Measurements from ENCODE around the gene CYFIP1. TPM values are rescaled to one million over a fixed set of nuclear protein-coding genes. Genes with fewer than 3 reads are reported as not detected.

Gene CYFIP1
- total RNA-seq, 2 donors from 2014 or later: 10.8 to 19.8 TPM

GRCh38 chr15:22861161-22861560, 119.0 kb downstream of the CYFIP1 start:
- peaks cover 5 to 10% of the 10 kb centered on the region in 2 donors for H3K4me1 Mint-ChIP-seq (ENCODE audit: low read depth in 2 of 2)
- H3K27me3 Mint-ChIP-seq: no peaks in the 10 kb centered on the region
- no peak for DNase-seq (ENCODE audit: low spot score)
- ATAC-seq: no peak
- peak overlapping the region in 1 of 2 donors; percentile 70 for H3K27ac Mint-ChIP-seq
- H3K4me3 Mint-ChIP-seq: no peak overlapping the region
- no peaks in the 10 kb centered on the region for H3K9me3 Mint-ChIP-seq
- peaks cover 22% of the 10 kb centered on the region for H3K36me3 Mint-ChIP-seq

- ATAC-seq: no peak
- Mint-ChIP-seq H3K36me3 (peaks cover 17% of the 10 kb centered on the region), H3K4me1 (ENCODE audit: low read depth in 2 of 2) (peaks cover 7 to 8% of the 10 kb centered on the region in 2 donors), H3K27me3 (no peaks in the 10 kb centered on the region), H3K4me3 (no peak overlapping the region), H3K27ac (no peak overlapping the region), H3K9me3 (no peaks in the 10 kb centered on the region)
- no peak for DNase-seq (ENCODE audit: low spot score)
These were observed 123.5 kb downstream of the CYFIP1 start for GRCh38 chr15:22856659-22857058.

GRCh38 chr15:22855791-22856190, 124.4 kb downstream of the CYFIP1 start:
- Mint-ChIP-seq H3K27me3 (no peaks in the 10 kb centered on the region), H3K4me3 (no peak overlapping the region), H3K36me3 (peaks cover 12% of the 10 kb centered on the region), H3K4me1 (ENCODE audit: low read depth in 2 of 2) (peaks cover 9 to 13% of the 10 kb centered on the region in 2 donors), H3K27ac (no peak overlapping the region), H3K9me3 (no peaks in the 10 kb centered on the region)
- no peak for ATAC-seq
- no peak for DNase-seq (ENCODE audit: low spot score)

GRCh38 chr15:22851513-22851912, 128.7 kb downstream of the CYFIP1 start:
- H3K27ac Mint-ChIP-seq: no peak overlapping the region
- peaks cover 11% of the 10 kb centered on the region for H3K36me3 Mint-ChIP-seq
- ATAC-seq: no peak
- peaks cover 19 to 34% of the 10 kb centered on the region in 2 donors for H3K4me1 Mint-ChIP-seq (ENCODE audit: low read depth in 2 of 2)
- H3K9me3 Mint-ChIP-seq: no peaks in the 10 kb centered on the region
- H3K4me3 Mint-ChIP-seq: no peak overlapping the region
- DNase-seq (ENCODE audit: low spot score): no peak
- no peaks in the 10 kb centered on the region for H3K27me3 Mint-ChIP-seq

- Mint-ChIP-seq H3K9me3 (no peaks in the 10 kb centered on the region), H3K36me3 (peaks cover 5% of the 10 kb centered on the region), H3K4me3 (no peak overlapping the region), H3K27me3 (no peaks in the 10 kb centered on the region), H3K27ac (peak overlapping the region; percentile 14 to 83), H3K4me1 (ENCODE audit: low read depth in 2 of 2) (peaks cover 24 to 40% of the 10 kb centered on the region in 2 donors)
- DNase-seq (ENCODE audit: low spot score) (no peak), ATAC-seq (peak in 1 of 2 donors; percentile 76)
These were observed 130.1 kb downstream of the CYFIP1 start for GRCh38 chr15:22850055-22850454.

GRCh38 chr15:22846073-22846472, 134.1 kb downstream of the CYFIP1 start:
- H3K36me3 Mint-ChIP-seq: peaks cover 5% of the 10 kb centered on the region
- ATAC-seq: no peak

GRCh38 chr15:22845289-22845900, 134.8 kb downstream of the CYFIP1 start:
- H3K27me3 Mint-ChIP-seq: no peaks in the 10 kb centered on the region
- no peak for DNase-seq (ENCODE audit: low spot score)
- peak overlapping the region; percentile 35 to 57 for H3K27ac Mint-ChIP-seq
- ATAC-seq: no peak
- no peaks in the 10 kb centered on the region for H3K9me3 Mint-ChIP-seq
- H3K4me1 Mint-ChIP-seq (ENCODE audit: low read depth in 2 of 2): peaks cover 34 to 49% of the 10 kb centered on the region in 2 donors
- H3K4me3 Mint-ChIP-seq: no peak overlapping the region
- peaks cover 5% of the 10 kb centered on the region for H3K36me3 Mint-ChIP-seq

More at GRCh38 chr15:22846073-22846472, 134.1 kb downstream of the CYFIP1 start:
- no peaks in the 10 kb centered on the region for H3K9me3 Mint-ChIP-seq
- no peak for DNase-seq (ENCODE audit: low spot score)
- peak overlapping the region in 1 of 2 donors; percentile 35 for H3K27ac Mint-ChIP-seq
- H3K4me3 Mint-ChIP-seq: no peak overlapping the region
- H3K27me3 Mint-ChIP-seq: no peaks in the 10 kb centered on the region
- peaks cover 32 to 48% of the 10 kb centered on the region in 2 donors for H3K4me1 Mint-ChIP-seq (ENCODE audit: low read depth in 2 of 2)

- H3K27ac Mint-ChIP-seq: peak overlapping the region; percentile 35 to 57
- peaks cover 5% of the 10 kb centered on the region for H3K36me3 Mint-ChIP-seq
- H3K4me3 Mint-ChIP-seq: no peak overlapping the region
- no peaks in the 10 kb centered on the region for H3K27me3 Mint-ChIP-seq
- no peak for DNase-seq (ENCODE audit: low spot score)
- ATAC-seq: no peak
- H3K4me1 Mint-ChIP-seq (ENCODE audit: low read depth in 2 of 2): peaks cover 35 to 44% of the 10 kb centered on the region in 2 donors
- H3K9me3 Mint-ChIP-seq: no peaks in the 10 kb centered on the region
These were observed 135.5 kb downstream of the CYFIP1 start for GRCh38 chr15:22844421-22845288.

- Mint-ChIP-seq H3K27ac (peak overlapping the region; percentile 90 to 94), H3K36me3 (peaks cover 10% of the 10 kb centered on the region), H3K4me3 (peak overlapping the region; percentile 96), H3K4me1 (ENCODE audit: low read depth in 2 of 2) (peaks cover 22 to 31% of the 10 kb centered on the region in 2 donors), H3K27me3 (no peaks in the 10 kb centered on the region), H3K9me3 (no peaks in the 10 kb centered on the region)
- no peak for ATAC-seq
- no peak for DNase-seq (ENCODE audit: low spot score)
These were observed 141.0 kb downstream of the CYFIP1 start for GRCh38 chr15:22839046-22839695.

GRCh38 chr15:22838292-22839042, 141.7 kb downstream of the CYFIP1 start, which contains the start of gene NIPA2:
NIPA2 (plus strand) TSS chr15:22838666; CDS start chr15:22851732, 13,066 bp downstream.
- Mint-ChIP-seq H3K27ac (peak within 1 kb of the TSS; percentile 90 to 94), H3K36me3 (peaks cover 10% of the 10 kb centered on the region), H3K9me3 (no peaks in the 10 kb centered on the region), H3K27me3 (no peaks in the 10 kb centered on the region), H3K4me1 (ENCODE audit: low read depth in 2 of 2) (peaks cover 22 to 31% of the 10 kb centered on the region in 2 donors), H3K4me3 (peak within 1 kb of the TSS; percentile 96)
- DNase-seq (ENCODE audit: low spot score): peak; percentile 98
- ATAC-seq: peak; percentile 99

- no peak for ATAC-seq
- Mint-ChIP-seq H3K27ac (no peak overlapping the region), H3K9me3 (no peaks in the 10 kb centered on the region), H3K4me1 (ENCODE audit: low read depth in 2 of 2) (no peaks in the 10 kb centered on the region), H3K27me3 (no peaks in the 10 kb centered on the region), H3K4me3 (no peak overlapping the region), H3K36me3 (no peaks in the 10 kb centered on the region)
- no peak for DNase-seq (ENCODE audit: low spot score)
These were observed 148.7 kb downstream of the CYFIP1 start for GRCh38 chr15:22831473-22831872.

GRCh38 chr15:22827125-22827524, 153.0 kb downstream of the CYFIP1 start:
- H3K4me3 Mint-ChIP-seq: no peak overlapping the region
- H3K36me3 Mint-ChIP-seq: no peaks in the 10 kb centered on the region
- no peaks in the 10 kb centered on the region for H3K27me3 Mint-ChIP-seq
- no peak for DNase-seq (ENCODE audit: low spot score)
- no peak overlapping the region for H3K27ac Mint-ChIP-seq
- no peaks in the 10 kb centered on the region for H3K4me1 Mint-ChIP-seq (ENCODE audit: low read depth in 2 of 2)
- no peaks in the 10 kb centered on the region for H3K9me3 Mint-ChIP-seq
- no peak for ATAC-seq

- Mint-ChIP-seq H3K4me1 (ENCODE audit: low read depth in 2 of 2) (no peaks in the 10 kb centered on the region), H3K27ac (no peak overlapping the region), H3K36me3 (peaks cover 4% of the 10 kb centered on the region)
These were observed 156.6 kb downstream of the CYFIP1 start for GRCh38 chr15:22823495-22824128.

More at GRCh38 chr15:22823495-22824128, 156.6 kb downstream of the CYFIP1 start:
- no peak for ATAC-seq
- H3K4me3 Mint-ChIP-seq: no peak overlapping the region
- H3K9me3 Mint-ChIP-seq: no peaks in the 10 kb centered on the region
- H3K27me3 Mint-ChIP-seq: no peaks in the 10 kb centered on the region
- DNase-seq (ENCODE audit: low spot score): no peak
